Activated B cell treated with CpG ODN at 0.5 μM for 24 hours (primary cell): ENCODE measurements around the gene ADGRB3. TPM values are rescaled to one million over a fixed set of nuclear protein-coding genes. Genes with fewer than 3 reads are reported as not detected.

Experiments used
- ATAC-seq: fragments of 200-7000 bp; cut with Tn5 transposase; one replicate; pipeline ENCODE4 v1.10.0; 2021; ENCODE audit warnings: low read depth, mild to moderate bottlenecking, moderate library complexity
- CTCF ChIA-PET: fragments of 350-600 bp; sonication (Branson Sonifier 250); formaldehyde crosslinking; loops from one replicate; lab custom pipeline; 2021; ENCODE audit warnings: antibody characterized with exemption; lab: Charles Lee
- POLR2A ChIA-PET: fragments of 350-600 bp; sonication (Branson Sonifier 250); formaldehyde crosslinking; loops from one replicate; lab custom pipeline; 2021; ENCODE audit warnings: antibody characterized with exemption; lab: Charles Lee
- DNase-seq: peaks from one replicate; pipeline ENCODE4 v3.0.0; 2022
- H3K27ac Mint-ChIP-seq: one replicate; pipeline ENCODE4 v1.8.0; 2020; ENCODE audit warnings: mixed read lengths
- H3K27me3 Mint-ChIP-seq: one replicate; pipeline ENCODE4 v1.8.0; 2021; ENCODE audit warnings: mixed read lengths
- H3K36me3 Mint-ChIP-seq: one replicate; pipeline ENCODE4 v1.8.0; 2021; ENCODE audit warnings: low read depth, mixed read lengths
- H3K4me1 Mint-ChIP-seq: one replicate; pipeline ENCODE4 v1.8.0; 2021; ENCODE audit warnings: mixed read lengths
- H3K4me3 Mint-ChIP-seq: one replicate; pipeline ENCODE4 v1.8.0; 2020; ENCODE audit warnings: mild to moderate bottlenecking, mixed read lengths
- H3K9me3 Mint-ChIP-seq: one replicate; pipeline ENCODE4 v1.8.0; 2020; ENCODE audit warnings: mixed read lengths
- intact Hi-C: fragments of 100-400 bp; cut with micrococcal nuclease; formaldehyde crosslinking; loops from one replicate; pipeline ENCODE4 v1.15.1; 2024
- total RNA-seq: library from RNA; stranded (reverse); gene quantifications from 2 replicates; pipeline ENCODE4 v1.2.3, GENCODE V29; 2022
- TF ChIP-seq, protein P1 (sequence below): fragments of 200-600 bp; IDR thresholded peaks from one replicate; pipeline ENCODE4 v1.8.0; 2022; ENCODE audit warnings: antibody characterized with exemption, mild to moderate bottlenecking

The ADGRB3 gene
- total RNA-seq, 1 donor from 2014 or later = not detected

DNA sequence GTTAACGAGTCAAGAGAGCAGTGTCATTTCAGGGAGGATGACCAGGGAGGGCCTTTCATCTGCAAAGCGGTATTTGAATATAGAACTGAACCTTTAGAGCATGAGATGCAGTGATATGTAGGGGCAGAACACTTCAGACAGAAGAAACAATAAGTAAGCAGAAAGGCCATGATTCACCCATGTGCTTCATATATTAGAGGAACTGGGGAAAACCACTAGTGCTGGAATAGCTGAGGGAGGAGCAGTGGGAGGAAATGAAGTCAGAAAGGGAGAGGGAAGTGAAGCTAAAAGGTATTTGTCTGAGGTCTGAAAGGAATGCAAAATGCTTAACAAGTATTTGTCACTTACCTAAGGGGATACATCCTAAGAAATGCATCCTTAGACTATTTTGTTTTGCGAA lies 391.2 kb downstream of the ADGRB3 start:
- H3K4me1 Mint-ChIP-seq = no peaks in the 10 kb centered on the region
- ChIA-PET POLR2A (no interaction called here), CTCF (no interaction called here)
- no peak overlapping the region for H3K4me3 Mint-ChIP-seq
- TF ChIP-seq, protein P1, sequence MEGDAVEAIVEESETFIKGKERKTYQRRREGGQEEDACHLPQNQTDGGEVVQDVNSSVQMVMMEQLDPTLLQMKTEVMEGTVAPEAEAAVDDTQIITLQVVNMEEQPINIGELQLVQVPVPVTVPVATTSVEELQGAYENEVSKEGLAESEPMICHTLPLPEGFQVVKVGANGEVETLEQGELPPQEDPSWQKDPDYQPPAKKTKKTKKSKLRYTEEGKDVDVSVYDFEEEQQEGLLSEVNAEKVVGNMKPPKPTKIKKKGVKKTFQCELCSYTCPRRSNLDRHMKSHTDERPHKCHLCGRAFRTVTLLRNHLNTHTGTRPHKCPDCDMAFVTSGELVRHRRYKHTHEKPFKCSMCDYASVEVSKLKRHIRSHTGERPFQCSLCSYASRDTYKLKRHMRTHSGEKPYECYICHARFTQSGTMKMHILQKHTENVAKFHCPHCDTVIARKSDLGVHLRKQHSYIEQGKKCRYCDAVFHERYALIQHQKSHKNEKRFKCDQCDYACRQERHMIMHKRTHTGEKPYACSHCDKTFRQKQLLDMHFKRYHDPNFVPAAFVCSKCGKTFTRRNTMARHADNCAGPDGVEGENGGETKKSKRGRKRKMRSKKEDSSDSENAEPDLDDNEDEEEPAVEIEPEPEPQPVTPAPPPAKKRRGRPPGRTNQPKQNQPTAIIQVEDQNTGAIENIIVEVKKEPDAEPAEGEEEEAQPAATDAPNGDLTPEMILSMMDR = no peak
- H3K27me3 Mint-ChIP-seq = no peaks in the 10 kb centered on the region
- DNase-seq (no peak), ATAC-seq (no peak)
- intact Hi-C loops = no loop called here
- H3K27ac Mint-ChIP-seq = no peak overlapping the region
- H3K9me3 Mint-ChIP-seq = no peaks in the 10 kb centered on the region
- no peaks in the 10 kb centered on the region for H3K36me3 Mint-ChIP-seq

DNA sequence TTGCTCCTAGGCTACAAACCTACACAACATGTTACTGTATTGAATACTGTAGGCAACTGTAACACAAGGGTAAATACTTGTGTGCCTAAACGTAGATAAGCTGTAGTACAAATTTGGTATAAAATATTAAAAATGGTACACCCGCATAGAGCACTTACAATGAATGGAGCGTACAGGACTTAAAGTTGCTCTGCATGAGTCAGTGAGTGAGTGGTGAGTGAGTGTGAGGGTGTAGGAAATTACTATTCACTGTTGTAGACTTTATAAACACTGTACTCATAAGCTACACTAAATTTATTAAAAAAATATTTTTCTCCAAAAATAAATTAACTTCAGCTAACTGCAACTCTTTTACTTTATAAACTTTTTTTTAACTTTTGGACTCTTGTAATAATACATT lies 391.6 kb downstream of the ADGRB3 start:
- ATAC-seq (no peak), DNase-seq (no peak)
- no peaks in the 10 kb centered on the region for H3K36me3 Mint-ChIP-seq
- no peaks in the 10 kb centered on the region for H3K4me1 Mint-ChIP-seq
- H3K27ac Mint-ChIP-seq = no peak overlapping the region
- no peaks in the 10 kb centered on the region for H3K27me3 Mint-ChIP-seq
- intact Hi-C loops = no loop called here
- TF ChIP-seq, protein P1 = no peak
- POLR2A ChIA-PET = no interaction called here
- no peak overlapping the region for H3K4me3 Mint-ChIP-seq
- H3K9me3 Mint-ChIP-seq = no peaks in the 10 kb centered on the region
- CTCF ChIA-PET = no interaction called here

DNA sequence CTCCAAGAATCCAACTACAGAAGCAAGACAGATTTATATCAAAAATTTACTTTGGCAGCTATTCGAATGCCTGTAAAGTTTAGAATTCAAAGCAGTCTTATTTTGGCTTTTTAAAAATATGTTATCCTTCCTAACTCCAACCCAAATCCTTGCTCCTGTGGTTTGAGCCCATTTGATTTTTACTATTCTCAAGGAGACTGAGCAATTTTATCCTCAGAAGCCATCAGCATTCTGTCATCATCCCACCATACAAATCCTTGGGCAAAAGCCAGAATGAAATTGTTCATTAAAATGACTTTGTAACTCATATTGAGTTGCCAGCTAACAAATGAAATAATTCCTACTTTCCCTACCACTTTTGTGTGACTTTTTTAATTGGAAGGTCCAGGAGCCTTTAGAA lies 392.8 kb downstream of the ADGRB3 start:
- TF ChIP-seq, protein P1 = no peak
- POLR2A ChIA-PET = no interaction called here
- CTCF ChIA-PET = no interaction called here
- Mint-ChIP-seq H3K4me3 (no peak overlapping the region), H3K27ac (no peak overlapping the region), H3K27me3 (no peaks in the 10 kb centered on the region), H3K9me3 (no peaks in the 10 kb centered on the region), H3K36me3 (no peaks in the 10 kb centered on the region), H3K4me1 (no peaks in the 10 kb centered on the region)
- intact Hi-C loops = no loop called here
- no peak for DNase-seq
- ATAC-seq = no peak

DNA sequence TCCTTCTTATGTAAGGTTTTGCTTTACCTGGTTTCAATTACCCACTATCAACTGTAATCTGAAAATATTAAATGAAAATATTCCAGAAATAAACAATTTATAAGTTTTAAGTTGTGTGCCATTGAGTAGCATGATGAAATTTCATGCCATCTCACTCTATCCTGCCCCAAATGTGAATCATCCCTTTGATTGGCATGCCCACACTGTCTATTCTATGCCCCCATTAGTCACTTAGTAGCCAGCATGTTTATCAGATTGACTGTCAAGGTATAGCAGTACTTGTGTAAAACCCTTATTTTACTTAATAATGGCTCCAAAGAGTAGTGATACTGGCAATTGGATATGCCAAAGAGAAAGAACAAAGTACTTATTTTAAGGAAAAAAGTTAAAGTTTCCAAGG lies 403.8 kb downstream of the ADGRB3 start:
- Mint-ChIP-seq H3K4me3 (no peak overlapping the region), H3K27me3 (no peaks in the 10 kb centered on the region), H3K9me3 (no peaks in the 10 kb centered on the region), H3K36me3 (no peaks in the 10 kb centered on the region), H3K27ac (no peak overlapping the region), H3K4me1 (no peaks in the 10 kb centered on the region)
- DNase-seq (no peak), ATAC-seq (no peak)
- ChIA-PET POLR2A (no interaction called here), CTCF (no interaction called here)
- intact Hi-C loops = no loop called here
- TF ChIP-seq, protein P1 = no peak

DNA sequence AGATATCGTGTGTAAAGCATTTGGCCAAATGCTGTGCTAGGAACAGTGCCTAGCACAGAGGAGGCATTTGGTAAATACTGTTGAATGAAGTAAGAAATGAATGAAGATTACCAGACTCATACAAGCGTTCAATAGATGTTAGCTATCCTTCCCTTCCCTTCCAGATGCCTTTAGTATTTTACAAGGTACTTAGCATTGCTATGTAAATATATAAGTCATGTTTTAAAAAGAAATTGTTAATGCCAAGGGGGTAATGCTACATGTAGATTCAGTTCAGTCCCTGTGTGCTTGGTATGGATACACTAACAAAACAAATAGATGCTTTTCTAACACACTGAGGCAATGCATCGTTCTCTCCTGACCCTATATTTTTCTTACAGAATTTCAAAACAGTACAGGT lies 407.2 kb downstream of the ADGRB3 start:
- ATAC-seq (no peak), DNase-seq (no peak)
- TF ChIP-seq, protein P1 = no peak
- Mint-ChIP-seq H3K9me3 (no peaks in the 10 kb centered on the region), H3K27me3 (no peaks in the 10 kb centered on the region), H3K4me1 (no peaks in the 10 kb centered on the region), H3K27ac (no peak overlapping the region), H3K36me3 (no peaks in the 10 kb centered on the region), H3K4me3 (no peak overlapping the region)
- CTCF ChIA-PET = no interaction called here
- POLR2A ChIA-PET = no interaction called here
- intact Hi-C loops = no loop called here
